Endothelial cell of umbilical vein (primary cell): ENCODE measurements around the gene TMPRSS7. TPM values are rescaled to one million over a fixed set of nuclear protein-coding genes. Genes with fewer than 3 reads are reported as not detected.

ENCODE experiments used
- BruUV-seq: library from RNA; stranded (reverse); fragments of 400-500 nt; replicated peaks from 2 replicates; lab custom pipeline; 2021; lab: Mats Ljungman, UMichigan
- CTCF ChIA-PET: fragments of 300-600, 350-600 bp; sonication (Branson Sonifier 250); formaldehyde crosslinking; loops from one replicate; lab custom pipeline; 2021; ENCODE audit warnings: antibody characterized with exemption, inconsistent platforms; lab: Charles Lee
- POLR2A ChIA-PET: fragments of 300-600, 350-600 bp; sonication (Branson Sonifier 250); formaldehyde crosslinking; loops from one replicate; lab custom pipeline; 2021; ENCODE audit warnings: antibody characterized with exemption, inconsistent platforms; lab: Charles Lee
- DNase-seq: peaks from one replicate; pipeline ENCODE4 v3.0.0-alpha.2; 2011; ENCODE audit warnings: low read depth, low spot score
- FAIRE-seq: peaks from 2 replicates; lab custom pipeline; 2011; peaks lifted over from hg19 to GRCh38; lab: Jason Lieb, UNC
- H2AFZ ChIP-seq: 2 replicates; pipeline ENCODE4 v1.6.0; 2012; ENCODE audit warnings: low read depth, low read length, control low read depth, inconsistent platforms
- H3K27ac ChIP-seq: 2 replicates; pipeline ENCODE4 v1.5.1; 2011; ENCODE audit warnings: low read depth, mild to moderate bottlenecking, control low read depth, low read length, moderate library complexity; ENCODE audit not compliant: insufficient read depth
- H3K27me3 ChIP-seq, 2 experiments: 2 replicates each; pipeline versions ENCODE4 v1.6.0 to v1.6.1; 2011; ENCODE audit warnings: low read length in 2 of 2, mixed read lengths in 1 of 2; ENCODE audit not compliant: control insufficient read depth in 2 of 2, insufficient read depth in 2 of 2
- H3K36me3 ChIP-seq, 2 experiments: 2 replicates in 1 of 2; 3 replicates in 1 of 2; pipeline ENCODE4 v1.5.1; 2011; ENCODE audit warnings: low read length in 2 of 2, mild to moderate bottlenecking in 1 of 2, moderate library complexity in 1 of 2; ENCODE audit not compliant: control insufficient read depth in 2 of 2, insufficient read depth in 2 of 2; ENCODE audit errors: extremely low read depth in 1 of 2
- H3K4me1 ChIP-seq: 3 replicates; pipeline ENCODE4 v1.5.1; 2011; ENCODE audit warnings: mild to moderate bottlenecking, low read length; ENCODE audit not compliant: control insufficient read depth, insufficient read depth; ENCODE audit errors: extremely low read depth
- H3K4me2 ChIP-seq: 2 replicates; pipeline ENCODE4 v1.6.1; 2011; ENCODE audit warnings: low read length, control low read depth, mixed read lengths; ENCODE audit not compliant: insufficient read depth
- H3K4me3 ChIP-seq, 3 experiments: fragments of 200-600 bp in 1 of 3; sonication (generic), shearing (Covaris generic) in 1 of 3; replicated peaks in 1 of 3; 2 replicates each; pipeline ENCODE4 v1.5.1; 2011 to 2016; ENCODE audit warnings: control low read depth in 3 of 3, low read length in 3 of 3, mild to moderate bottlenecking in 2 of 3, inconsistent platforms in 1 of 3, low read depth in 1 of 3, moderate library complexity in 1 of 3; ENCODE audit not compliant: insufficient read depth in 1 of 3
- H3K79me2 ChIP-seq: 2 replicates; pipeline ENCODE4 v1.6.0; 2012; ENCODE audit warnings: low read length, inconsistent platforms; ENCODE audit not compliant: control insufficient read depth, insufficient read depth
- H3K9ac ChIP-seq: replicated peaks from 2 replicates; pipeline ENCODE3; 2011; ENCODE audit warnings: low read length, control low read depth; ENCODE audit not compliant: insufficient read depth; ENCODE audit errors: extremely low read depth
- H3K9me1 ChIP-seq: replicated peaks from 3 replicates; pipeline ENCODE4 v1.6.0; 2011; ENCODE audit warnings: mild to moderate bottlenecking, low read length; ENCODE audit not compliant: control insufficient read depth, insufficient read depth; ENCODE audit errors: extremely low read depth
- H3K9me3 ChIP-seq: replicated peaks from 2 replicates; pipeline ENCODE4 v1.5.1; 2012; ENCODE audit warnings: low read length, inconsistent platforms; ENCODE audit not compliant: control insufficient read depth, insufficient read depth
- H4K20me1 ChIP-seq: replicated peaks from 2 replicates; pipeline ENCODE3; 2011; ENCODE audit warnings: mild to moderate bottlenecking, low read length; ENCODE audit not compliant: control insufficient read depth, insufficient read depth; ENCODE audit errors: extremely low read depth
- CTCF ChIP-seq, 2 donors: IDR thresholded peaks; 1 replicate in 1 of 2; 2 replicates in 1 of 2; pipeline ENCODE4 v1.5.1; 2011; ENCODE audit warnings: low read length in 2 of 2, mild to moderate bottlenecking in 2 of 2, moderate library complexity in 2 of 2, control low read depth in 1 of 2, inconsistent platforms in 1 of 2, low read depth in 1 of 2; ENCODE audit not compliant: insufficient read depth in 1 of 2; ENCODE audit errors: extremely low read depth in 1 of 2
- EZH2 ChIP-seq: IDR thresholded peaks from 2 replicates; pipeline ENCODE4 v1.6.1; 2012; ENCODE audit warnings: borderline replicate concordance, low read depth, mild to moderate bottlenecking, moderate library complexity, low read length, inconsistent platforms; ENCODE audit not compliant: severe bottlenecking
- FOS ChIP-seq: IDR thresholded peaks from 2 replicates; pipeline ENCODE4 v1.6.1; 2011; ENCODE audit warnings: mild to moderate bottlenecking, low read length, moderate library complexity, borderline replicate concordance; ENCODE audit not compliant: insufficient read depth
- GATA2 ChIP-seq: IDR thresholded peaks from 2 replicates; pipeline ENCODE4 v1.7.0; 2011; ENCODE audit warnings: low read depth, mild to moderate bottlenecking, moderate library complexity, mixed read lengths, low read length; ENCODE audit not compliant: insufficient read length, insufficient read depth
- JUN ChIP-seq: IDR thresholded peaks from 2 replicates; pipeline ENCODE4 v1.6.1; 2011; ENCODE audit warnings: borderline replicate concordance, low read depth; ENCODE audit not compliant: insufficient read length, insufficient read depth
- MAX ChIP-seq: IDR thresholded peaks from 2 replicates; pipeline ENCODE4 v1.6.1; 2011; ENCODE audit not compliant: insufficient read depth, insufficient read length
- MYC ChIP-seq: IDR thresholded peaks from one replicate; pipeline ENCODE4 v1.6.1; 2011; ENCODE audit warnings: mild to moderate bottlenecking, low read depth, low read length
- POLR2A ChIP-seq: IDR thresholded peaks from 2 replicates; pipeline ENCODE4 v1.6.1; 2012; ENCODE audit warnings: low read depth, mild to moderate bottlenecking, control low read depth, low read length
- POLR2AphosphoS5 ChIP-seq: IDR thresholded peaks from 2 replicates; pipeline ENCODE4 v1.6.1; 2012; ENCODE audit warnings: low read depth, mild to moderate bottlenecking, control low read depth, low read length, moderate library complexity; ENCODE audit not compliant: insufficient read depth
- dilution Hi-C: fragments of 300-500 bp; cut with MboI; formaldehyde crosslinking; loops from one replicate; pipeline ENCODE4 v1.15.0; 2019; ENCODE audit warnings: low sequenced_read_pairs; ENCODE audit not compliant: extremely low pct_ligation_motif_present
- intact Hi-C: fragments of 100-400 bp; cut with micrococcal nuclease; formaldehyde crosslinking; loops from one replicate; pipeline ENCODE4 v1.10.0; 2022
- polyA plus RNA-seq, 4 experiments: library from polyadenylated mRNA; depleted of rRNA in 3 of 4; stranded (reverse) in 3 of 4; unstranded in 1 of 4; fragments of >200 nt; gene quantifications; 2 replicates each; pipeline versions ENCODE4 v1.2.1 to v1.2.3, GENCODE V29; 2011 to 2012; ENCODE audit warnings: missing spikeins in 1 of 4
- total RNA-seq: library from RNA; stranded (reverse); gene quantifications from 2 replicates; pipeline ENCODE4 v1.2.3, GENCODE V29; 2021

TMPRSS7 gene
- total and polyA plus RNA-seq, 2 donors (not counting 3 experiments of a cell fraction or from before 2014, with no cell fraction given), result not detected

GRCh38 chr3:111999484-112000324 lies 34.8 kb upstream of the TMPRSS7 start:
- H3K36me3 ChIP-seq, result no peaks in the 10 kb centered on the region
- no TSS peak for BruUV-seq
- intact Hi-C loops, result no loop called here
- no peaks in the 10 kb centered on the region for H3K9me3 ChIP-seq
- H3K79me2 ChIP-seq, result no peaks in the 10 kb centered on the region
- peaks cover 10% of the 10 kb centered on the region for H3K4me1 ChIP-seq
- no peaks in the 10 kb centered on the region for H4K20me1 ChIP-seq
- peak overlapping the region; percentile 87 for H3K4me2 ChIP-seq
- DNase-seq (no peak), FAIRE-seq (peak; percentile 28)
- ChIA-PET POLR2A (no interaction called here), CTCF (interaction anchor here (1.1 to 14.6 kb wide), 6 partner anchors 9 to 112 kb away, joined by 4 to 291 read pairs (median 8); partner anchors contain the start of gene ABHD10)
- dilution Hi-C loops, result no loop called here
- no peak overlapping the region for H3K9ac ChIP-seq
- TF ChIP-seq GATA2, result no peak
- no peak for TF ChIP-seq JUN
- TF ChIP-seq CTCF (IDR thresholded peaks at IDR 0.05; ENCODE audit: extremely low read depth in 1 of 2, insufficient read depth in 1 of 2, low read depth in 1 of 2, low read length in 2 of 2), result no peak
- TF ChIP-seq FOS, result no peak
- TF ChIP-seq POLR2AphosphoS5, result no peak
- no peak for TF ChIP-seq MYC
- TF ChIP-seq EZH2, result no peak
- TF ChIP-seq POLR2A, result no peak
- TF ChIP-seq MAX, result no peak
- no peaks in the 10 kb centered on the region for H3K27me3 ChIP-seq
- H3K9me1 ChIP-seq, result no peaks in the 10 kb centered on the region
- H2AFZ ChIP-seq, result peak overlapping the region; percentile 98
- no peak overlapping the region for H3K27ac ChIP-seq
- peak overlapping the region in 1 of 3 experiments; percentile 11 for H3K4me3 ChIP-seq
